Psoas muscle (tissue), 7 donors: ENCODE results near the gene CSTF1. TPM values are rescaled to one million over a fixed set of nuclear protein-coding genes. Genes with fewer than 3 reads are reported as not detected.

ENCODE experiments used
- polyA plus RNA-seq, 3 donors: library from polyadenylated mRNA; stranded (reverse); fragments of 200-250 nt; gene quantifications; one replicate each; pipeline ENCODE4 v1.2.3, GENCODE V29; 2013
- total RNA-seq, 4 donors: library from RNA; stranded (reverse); fragmentation: NEBNext Ultra II Directional in 2 of 4; extraction: Animal tissue kit (Norgen Biotek cat#: 25700) in 2 of 4; gene quantifications; one replicate each; pipeline versions ENCODE4 v1.2.1 to v1.2.4, GENCODE V29; 2021 to 2023
- donor health status: healthy with polysubstance abuse.
- donor health status: DM: no; HTN: no; CAD: no; lungs with moderate emphysema.
- donor health status: Bipolar disorder and iron deficiency.
- donor health status: healthy.
- donor health status: DM: no; HTN: no; CAD: no.
- donor health status: DM: no; HTN: no; CAD: no.
- donor health status: DM: yes; HTN: yes; CAD: no.

CSTF1 gene
- total and polyA plus RNA-seq, 7 donors: 10.0 to 20.3 (median 16.7) TPM

Other genes with a start within 250 kb of the CSTF1 start
- gene MC3R, start 143.9 kb upstream of the CSTF1 start, total RNA-seq: not detected
- not detected for gene MC3R, start 143.9 kb upstream of the CSTF1 start, polyA plus RNA-seq
- 10 to 100 TPM; 35.6 to 64.6 (median 53.2) TPM for gene FAM210B, start 33.7 kb upstream of the CSTF1 start, total RNA-seq
- 10 to 100 TPM; 21.0 to 68.5 (median 37.8) TPM for gene FAM210B, start 33.7 kb upstream of the CSTF1 start, polyA plus RNA-seq
- gene AURKA, start 430 bp upstream of the CSTF1 start, total RNA-seq: 10 to 100 TPM in 1 of 4 donors, 1 to 10 TPM in 3; 2.9 to 13.4 (median 3.3) TPM
- gene AURKA, start 430 bp upstream of the CSTF1 start, polyA plus RNA-seq: 10 to 100 TPM in 2 of 3 donors, 1 to 10 TPM in 1; 7.5 to 20.3 (median 14.3) TPM
- under 1 TPM; 0.29 to 0.73 (median 0.35) TPM for gene CASS4, start 19.6 kb downstream of the CSTF1 start, total RNA-seq
- gene CASS4, start 19.6 kb downstream of the CSTF1 start, polyA plus RNA-seq: under 1 TPM; 0.08 to 0.39 (median 0.14) TPM
- 10 to 100 TPM; 89.0 to 93.0 (median 90.5) TPM for gene RTF2, start 76.0 kb downstream of the CSTF1 start, total RNA-seq
- 100 to 1,000 TPM in 1 of 3 donors, 10 to 100 TPM in 2; 95.6 to 128 (median 99.9) TPM for gene RTF2, start 76.0 kb downstream of the CSTF1 start, polyA plus RNA-seq
- gene FAM209A, start 132.1 kb downstream of the CSTF1 start, total RNA-seq: under 1 TPM in 1 of 4 donors, not detected in 3; 0.23 TPM
- gene FAM209A, start 132.1 kb downstream of the CSTF1 start, polyA plus RNA-seq: under 1 TPM in 2 of 3 donors, not detected in 1; 0.08 to 0.38 TPM
- gene FAM209B, start 140.6 kb downstream of the CSTF1 start, total RNA-seq: 1 to 10 TPM in 1 of 4 donors, under 1 TPM in 2, not detected in 1; 0.58 to 1.3 (median 0.66) TPM
- under 1 TPM; 0.14 to 0.79 (median 0.41) TPM for gene FAM209B, start 140.6 kb downstream of the CSTF1 start, polyA plus RNA-seq
- gene TFAP2C, start 236.7 kb downstream of the CSTF1 start, total RNA-seq: not detected
- under 1 TPM in 2 of 3 donors, not detected in 1; 0.03 to 0.04 TPM for gene TFAP2C, start 236.7 kb downstream of the CSTF1 start, polyA plus RNA-seq